HepG2 (cell line): ENCODE measurements around the gene WASHC3. TPM values are rescaled to one million over a fixed set of nuclear protein-coding genes. Genes with fewer than 3 reads are reported as not detected.

Source experiments
- ARHGAP35 ChIP-seq: sonication (generic); formaldehyde crosslinking; IDR thresholded peaks from 2 replicates; pipeline ENCODE4 v1.9.0; 2022; ENCODE audit warnings: mild to moderate bottlenecking, inconsistent platforms, moderate library complexity, missing genetic modification reagents, borderline replicate concordance
- ELF3 ChIP-seq: IDR thresholded peaks from 2 replicates; pipeline ENCODE4 v1.6.1; 2016; ENCODE audit warnings: missing genetic modification reagents, missing compliant biosample characterization
- IKZF1 ChIP-seq: fragments of 450-650 bp; IDR thresholded peaks from 2 replicates; pipeline ENCODE4 v1.7.1; 2016
- KDM5A ChIP-seq: fragments of 200-600 bp; sonication (generic); IDR thresholded peaks from 2 replicates; pipeline ENCODE4 v1.7.0; 2018; ENCODE audit warnings: antibody characterized with exemption, mild to moderate bottlenecking, low read length, borderline replicate concordance
- MIER3 ChIP-seq: IDR thresholded peaks from 2 replicates; pipeline ENCODE4 v1.6.1; 2016; ENCODE audit warnings: missing compliant biosample characterization, borderline replicate concordance
- NFIC ChIP-seq: IDR thresholded peaks from 2 replicates; pipeline ENCODE4 v1.6.1; 2012; ENCODE audit warnings: mild to moderate bottlenecking, low read length, inconsistent platforms
- NFKB2 ChIP-seq: sonication (generic); formaldehyde crosslinking; IDR thresholded peaks from 2 replicates; pipeline ENCODE4 v1.4.0; 2020; ENCODE audit warnings: missing genetic modification reagents, borderline replicate concordance
- SIX4 ChIP-seq: sonication (generic); formaldehyde crosslinking; IDR thresholded peaks from 2 replicates; pipeline ENCODE4 v1.4.0; 2020; ENCODE audit warnings: missing genetic modification reagents
- SMC3 ChIP-seq: IDR thresholded peaks from 2 replicates; pipeline ENCODE4 v1.6.1; 2011; ENCODE audit warnings: low read length, improper control_type of control experiment
- SOX5 ChIP-seq: IDR thresholded peaks from 2 replicates; pipeline ENCODE4 v1.6.1; 2016; ENCODE audit warnings: borderline replicate concordance
- ZBTB37 ChIP-seq: sonication (generic); formaldehyde crosslinking; IDR thresholded peaks from 2 replicates; pipeline ENCODE4 v1.4.0; 2020; ENCODE audit warnings: mild to moderate bottlenecking, missing genetic modification reagents
- ZFX ChIP-seq: sonication (generic); formaldehyde crosslinking; IDR thresholded peaks from 2 replicates; pipeline ENCODE4 v1.4.0; 2020; ENCODE audit warnings: mild to moderate bottlenecking, low read depth, missing genetic modification reagents, moderate library complexity
- ZNF253 ChIP-seq: sonication (generic); formaldehyde crosslinking; IDR thresholded peaks from 2 replicates; pipeline ENCODE4 v1.8.0; 2022; ENCODE audit warnings: mild to moderate bottlenecking, missing genetic modification reagents, borderline replicate concordance
- ZNF263 ChIP-seq: sonication (generic); formaldehyde crosslinking; IDR thresholded peaks from 2 replicates; pipeline ENCODE4 v1.4.0; 2020; ENCODE audit warnings: missing genetic modification reagents
- ZNF407 ChIP-seq: sonication (generic); formaldehyde crosslinking; IDR thresholded peaks from one replicate; pipeline ENCODE4 v1.5.1; 2020; ENCODE audit warnings: mild to moderate bottlenecking, missing genetic modification reagents; ENCODE audit errors: not compliant biosample characterization
- ZNF451 ChIP-seq: sonication (generic); formaldehyde crosslinking; IDR thresholded peaks from 2 replicates; pipeline ENCODE4 v1.5.0; 2020; ENCODE audit warnings: mild to moderate bottlenecking, missing genetic modification reagents
- ZNF460 ChIP-seq: sonication (generic); formaldehyde crosslinking; IDR thresholded peaks from 2 replicates; pipeline ENCODE4 v1.5.1; 2020; ENCODE audit warnings: missing genetic modification reagents, mild to moderate bottlenecking, borderline replicate concordance
- ZNF607 ChIP-seq: sonication (generic); formaldehyde crosslinking; IDR thresholded peaks from 2 replicates; pipeline ENCODE4 v1.5.1; 2020; ENCODE audit warnings: missing genetic modification reagents, mild to moderate bottlenecking, borderline replicate concordance
- ZNF691 ChIP-seq: sonication (generic); formaldehyde crosslinking; IDR thresholded peaks from 2 replicates; pipeline ENCODE4 v1.4.0; 2020; ENCODE audit warnings: missing genetic modification reagents, low read depth, mild to moderate bottlenecking, borderline replicate concordance
- polyA plus RNA-seq, 8 experiments: library from polyadenylated mRNA; depleted of rRNA in 3 of 8; stranded (reverse) in 7 of 8; unstranded in 1 of 8; fragments of >200 nt; fragmentation: Illumina TruSeq in 4 of 8; extraction: Trizol in 4 of 8; gene quantifications; 2 replicates each; pipeline versions ENCODE4 v1.2.1 to v1.2.3, GENCODE V29; 2011 to 2016; ENCODE audit warnings: low read depth in 4 of 8, missing spikeins in 1 of 8, mixed read lengths in 1 of 8; ENCODE audit not compliant: insufficient read depth in 1 of 8
- total RNA-seq, 5 experiments: library from RNA; depleted of rRNA; stranded (reverse); fragments of >200 nt; fragmentation: Illumina TruSeq; extraction: Trizol; gene quantifications; 2 replicates each; pipeline ENCODE4 v1.2.3, GENCODE V29; 2016; ENCODE audit warnings: low read depth in 1 of 5

WASHC3 gene
- total and polyA plus RNA-seq, 2 of the 13 experiments (the other 11 are each of a cell fraction or from before 2014, with no cell fraction given): 32.7 to 47.3 TPM

GRCh38 chr12:102061560-102062418 lies at the start of gene WASHC3 (continued):
- TF ChIP-seq ZNF691 (CRISPR knock-in tag) (no peak), ZNF451 (CRISPR knock-in tag) (no peak), ZNF460 (CRISPR knock-in tag) (no peak), ZBTB37 (no peak), ZNF407 (CRISPR knock-in tag) (no peak), IKZF1 (no peak), ARHGAP35 (CRISPR knock-in tag) (0 out of 2 replicates have a peak, but pooled peaks have one; percentile 47), ZFX (CRISPR knock-in tag) (peak; percentile 89), KDM5A (no peak; the same call in 1 of the 2 replicates), NFIC (no peak), SMC3 (no peak), MIER3 (peak; percentile 43; the same call in 1 of the 2 replicates), ZNF607 (CRISPR knock-in tag) (no peak), ZNF263 (peak; percentile 21; the same call in 1 of the 2 replicates), SIX4 (CRISPR knock-in tag) (peak; percentile 70), ZNF253 (CRISPR knock-in tag) (no peak), SOX5 (CRISPR knock-in tag) (peak; percentile 7; the same call in 1 of the 2 replicates), NFKB2 (peak; percentile 77; the same call in 1 of the 2 replicates), ELF3 (peak; percentile 38; the same call in 1 of the 2 replicates)
